HG02642 (cell line): ENCODE results near the gene PRRT3.
A peak's percentile ranks its signal among the peaks of the same experiment; 100 is the strongest.
"Not testable (repeated sequence)": the region's sequence is repeated elsewhere in the genome, so short reads cannot be mapped to it uniquely, and the experiment has no call there.

ENCODE experiments used
- ATAC-seq: cut with Tn5 transposase; IDR thresholded peaks from one replicate; pipeline ENCODE4 v1.9.1; 2021; ENCODE audit warnings: mild to moderate bottlenecking; ENCODE audit not compliant: unreplicated experiment, poor library complexity

Gene PRRT3

GRCh38 chr3:9948586-9948985, 3.6 kb downstream of the PRRT3 start:
- ATAC-seq = no peak

GRCh38 chr3:9947025-9947995, 4.9 kb downstream of the PRRT3 start:
- no peak for ATAC-seq

- peak; percentile 47 for ATAC-seq
Measured at GRCh38 chr3:9946112-9947024, 5.8 kb downstream of the PRRT3 start.

GRCh38 chr3:9945358-9945757, 6.8 kb downstream of the PRRT3 start:
- ATAC-seq = no peak

GRCh38 chr3:9944271-9944670, 7.9 kb downstream of the PRRT3 start:
- no peak for ATAC-seq

GRCh38 chr3:9942934-9943690, 9.1 kb downstream of the PRRT3 start:
- ATAC-seq = no peak

- no peak for ATAC-seq
Measured at GRCh38 chr3:9942164-9942563, 10.0 kb downstream of the PRRT3 start.

- ATAC-seq = no peak
Measured at GRCh38 chr3:9940746-9941145, 11.5 kb downstream of the PRRT3 start.

- ATAC-seq = not testable (repeated sequence)
Measured at GRCh38 chr3:9939906-9940305, 12.3 kb downstream of the PRRT3 start.

DNA sequence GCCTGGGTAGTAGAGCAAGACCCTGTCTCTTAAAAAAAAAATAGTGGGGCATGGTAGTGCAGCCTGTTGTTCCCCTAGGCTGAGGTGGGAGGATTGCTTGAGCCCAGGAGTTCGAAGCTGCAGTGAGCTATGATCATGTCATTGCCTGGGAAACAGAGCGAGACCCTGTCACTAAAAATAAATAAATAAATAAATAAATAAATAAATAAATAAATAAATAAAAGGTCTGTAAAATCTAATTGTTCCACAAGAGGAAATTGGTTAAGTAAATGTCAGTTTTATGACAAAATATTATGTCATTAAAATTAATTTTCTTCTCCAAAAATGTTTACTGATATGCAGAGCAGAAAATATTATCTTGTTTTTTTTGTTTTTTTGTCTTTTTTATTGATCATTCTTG, 13.2 kb downstream of the PRRT3 start:
- ATAC-seq = no peak

- no peak for ATAC-seq
Measured at GRCh38 chr3:9937486-9938238, 14.5 kb downstream of the PRRT3 start.

- no peak for ATAC-seq
Measured at GRCh38 chr3:9935966-9936510, 16.2 kb downstream of the PRRT3 start.

DNA sequence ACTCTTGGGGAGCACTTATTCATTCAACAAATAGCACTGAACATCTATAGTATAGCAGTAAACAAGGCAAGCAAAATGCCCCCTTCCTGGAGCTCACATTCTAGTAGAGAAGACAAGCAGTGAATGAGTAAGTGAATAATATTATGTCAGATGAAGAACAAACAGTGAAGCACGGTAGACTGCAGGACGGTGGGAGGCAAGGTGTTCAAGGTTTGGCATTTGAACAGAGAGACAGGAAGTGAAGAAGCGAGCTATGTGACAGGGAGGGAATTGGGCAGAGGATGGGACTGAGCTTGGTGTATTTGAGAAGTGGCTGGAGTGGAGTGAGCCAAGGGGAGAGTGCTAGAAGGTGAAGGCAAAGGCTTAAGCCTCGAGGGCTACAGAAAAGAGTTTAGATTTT, 17.2 kb downstream of the PRRT3 start:
- ATAC-seq = no peak

- no peak for ATAC-seq
Measured at GRCh38 chr3:9934235-9934621, 18.0 kb downstream of the PRRT3 start.

- ATAC-seq = peak; percentile 90
Measured at GRCh38 chr3:9933561-9934234, 18.5 kb downstream of the PRRT3 start, which contains the start of gene CRELD1. Gene CRELD1 (plus strand): TSS chr3:9933834. CDS start chr3:9934439, 605 bp downstream.

DNA sequence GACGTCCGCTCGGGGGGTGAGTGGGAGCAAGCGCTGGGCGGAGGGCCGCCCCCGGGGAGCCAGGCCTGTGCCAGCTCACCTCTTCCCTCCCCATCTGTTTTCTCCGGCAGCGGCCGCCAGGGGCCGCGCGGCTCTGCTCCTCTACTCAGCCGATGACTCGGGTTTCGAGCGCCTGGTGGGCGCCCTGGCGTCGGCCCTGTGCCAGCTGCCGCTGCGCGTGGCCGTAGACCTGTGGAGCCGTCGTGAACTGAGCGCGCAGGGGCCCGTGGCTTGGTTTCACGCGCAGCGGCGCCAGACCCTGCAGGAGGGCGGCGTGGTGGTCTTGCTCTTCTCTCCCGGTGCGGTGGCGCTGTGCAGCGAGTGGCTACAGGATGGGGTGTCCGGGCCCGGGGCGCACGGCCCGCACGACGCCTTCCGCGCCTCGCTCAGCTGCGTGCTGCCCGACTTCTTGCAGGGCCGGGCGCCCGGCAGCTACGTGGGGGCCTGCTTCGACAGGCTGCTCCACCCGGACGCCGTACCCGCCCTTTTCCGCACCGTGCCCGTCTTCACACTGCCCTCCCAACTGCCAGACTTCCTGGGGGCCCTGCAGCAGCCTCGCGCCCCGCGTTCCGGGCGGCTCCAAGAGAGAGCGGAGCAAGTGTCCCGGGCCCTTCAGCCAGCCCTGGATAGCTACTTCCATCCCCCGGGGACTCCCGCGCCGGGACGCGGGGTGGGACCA, 19.2 kb downstream of the PRRT3 start:
- ATAC-seq = peak; percentile 66

DNA sequence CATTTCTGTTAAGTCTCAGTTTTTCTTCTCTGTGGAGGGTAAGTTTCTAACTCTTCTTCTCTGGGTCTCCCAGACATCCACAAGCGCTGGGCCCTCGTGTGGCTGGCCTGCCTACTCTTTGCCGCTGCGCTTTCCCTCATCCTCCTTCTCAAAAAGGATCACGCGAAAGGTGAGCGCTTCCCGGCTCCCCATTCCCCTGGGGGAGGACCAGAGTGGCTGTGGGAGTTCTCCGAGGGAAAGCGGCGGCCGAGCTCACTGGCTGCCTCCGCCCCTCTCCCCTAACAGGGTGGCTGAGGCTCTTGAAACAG, 19.7 kb downstream of the PRRT3 start:
- ATAC-seq = no peak

GRCh38 chr3:9930804-9931418, 21.3 kb downstream of the PRRT3 start:
- no peak for ATAC-seq
